GM13977 (cell line): ENCODE results near the gene TMEM37.

ENCODE experiments used
- DNase-seq: peaks from one replicate; pipeline ENCODE4 v3.0.0; 2012; ENCODE audit warnings: low spot score
- CTCF ChIP-seq: IDR thresholded peaks from 2 replicates; pipeline ENCODE4 v1.5.1; 2012; ENCODE audit warnings: mild to moderate bottlenecking, control low read depth; ENCODE audit not compliant: insufficient read depth; ENCODE audit errors: extremely low read depth, missing control alignments
- in situ Hi-C: fragments of 300-500 bp; cut with MboI; formaldehyde crosslinking; loops from one replicate; pipeline ENCODE4 v1.12.0; 2022; ENCODE audit warnings: low sequenced_read_pairs, low pct_unique_long_range_greater_than_20kb, mixed read lengths, inconsistent platforms; ENCODE audit not compliant: unreplicated experiment

The TMEM37 gene

GRCh38 chr2:119436993-119437772 is 5.5 kb downstream of the TMEM37 start:
- no peak for TF ChIP-seq CTCF
- in situ Hi-C loops, result no loop called here
- no peak for DNase-seq

GRCh38 chr2:119438128-119438656 is 6.5 kb downstream of the TMEM37 start:
- no peak for TF ChIP-seq CTCF
- in situ Hi-C loops, result no loop called here
- DNase-seq, result no peak

- in situ Hi-C loops, result no loop called here
- TF ChIP-seq CTCF, result no peak
Observed at GRCh38 chr2:119438726-119439284, 7.2 kb downstream of the TMEM37 start.

GRCh38 chr2:119439574-119440500 is 8.2 kb downstream of the TMEM37 start:
- in situ Hi-C loops, result no loop called here
- no peak for DNase-seq
- no peak for TF ChIP-seq CTCF

More at GRCh38 chr2:119438726-119439284, 7.2 kb downstream of the TMEM37 start:
- DNase-seq, result no peak

GRCh38 chr2:119440501-119440870 is 8.8 kb downstream of the TMEM37 start:
- in situ Hi-C loops, result no loop called here
- DNase-seq, result no peak
- TF ChIP-seq CTCF, result no peak

- in situ Hi-C loops, result no loop called here
- no peak for DNase-seq
- no peak for TF ChIP-seq CTCF
Observed at GRCh38 chr2:119440873-119441272, 9.2 kb downstream of the TMEM37 start.
